A673 (cell line): ENCODE results near the gene OR5P2. TPM values are rescaled to one million over a fixed set of nuclear protein-coding genes. Genes with fewer than 3 reads are reported as not detected.
"Not testable (repeated sequence)": the region's sequence is repeated elsewhere in the genome, so short reads cannot be mapped to it uniquely, and the experiment has no call there.

Experiments used
- BruUV-seq: library from RNA; stranded (reverse); fragments of 400-500 nt; replicated peaks from 2 replicates; lab custom pipeline; 2021; lab: Mats Ljungman, UMichigan
- CTCF ChIA-PET: fragments of 300-600 bp; sonication (Branson Sonifier 250); formaldehyde crosslinking; loops from one replicate; lab custom pipeline; 2022; ENCODE audit warnings: antibody characterized with exemption; lab: Charles Lee
- POLR2A ChIA-PET: fragments of 300-600 bp; sonication (Branson Sonifier 250); formaldehyde crosslinking; loops from one replicate; lab custom pipeline; 2022; ENCODE audit warnings: antibody characterized with exemption; ENCODE audit not compliant: low non-redundant PET; lab: Charles Lee
- DNase-seq: peaks from one replicate; pipeline ENCODE4 v3.0.0-alpha.2; 2015; ENCODE audit warnings: low spot score
- H3K27ac ChIP-seq: fragments of 200-600 bp; sonication (generic); 2 replicates; pipeline ENCODE4 v1.5.1; 2016; ENCODE audit warnings: mixed run types, low read depth, mild to moderate bottlenecking, mixed read lengths, antibody characterized with exemption, low read length; ENCODE audit not compliant: poor library complexity, severe bottlenecking
- H3K27me3 ChIP-seq: fragments of 200-600 bp; sonication (generic); replicated peaks from 2 replicates; pipeline ENCODE4 v1.6.1; 2017; ENCODE audit warnings: mixed run types, low read depth, mild to moderate bottlenecking, mixed read lengths, antibody characterized with exemption, low read length; ENCODE audit not compliant: insufficient read depth, poor library complexity
- H3K36me3 ChIP-seq: fragments of 200-600 bp; sonication (generic); 2 replicates; pipeline ENCODE4 v1.6.1; 2016; ENCODE audit warnings: mixed run types, mild to moderate bottlenecking, mixed read lengths, antibody characterized with exemption, low read length; ENCODE audit not compliant: insufficient read depth, poor library complexity, severe bottlenecking
- H3K4me1 ChIP-seq: fragments of 200-600 bp; sonication (generic); 2 replicates; pipeline ENCODE4 v1.6.1; 2017; ENCODE audit warnings: mixed run types, mild to moderate bottlenecking, mixed read lengths, antibody characterized with exemption, low read length; ENCODE audit not compliant: insufficient read depth, poor library complexity, severe bottlenecking
- H3K4me3 ChIP-seq: fragments of 200-600 bp; sonication (generic); 2 replicates; pipeline ENCODE4 v1.5.1; 2016; ENCODE audit warnings: low read depth, mixed run types, mild to moderate bottlenecking, mixed read lengths, low read length; ENCODE audit not compliant: poor library complexity, severe bottlenecking
- H3K9me3 ChIP-seq: fragments of 200-600 bp; sonication (generic); 2 replicates; pipeline ENCODE4 v1.6.1; 2016; ENCODE audit warnings: mixed run types, low read depth, mild to moderate bottlenecking, mixed read lengths, antibody characterized with exemption, low read length; ENCODE audit not compliant: poor library complexity, severe bottlenecking
- EZH2 ChIP-seq: fragments of 200-600 bp; sonication (generic); IDR thresholded peaks from 2 replicates; pipeline ENCODE4 v1.6.1; 2017; ENCODE audit warnings: borderline replicate concordance, low read depth, mild to moderate bottlenecking, mixed read lengths, antibody characterized with exemption, low read length; ENCODE audit not compliant: poor library complexity, severe bottlenecking
- intact Hi-C: fragments of 100-400 bp; cut with micrococcal nuclease; formaldehyde crosslinking; loops from one replicate; pipeline ENCODE4 v1.10.0; 2022; ENCODE audit not compliant: unreplicated experiment
- total RNA-seq: library from RNA; stranded (reverse); gene quantifications from 2 replicates; pipeline ENCODE4 v1.2.3, GENCODE V29; 2021
- TF ChIP-seq, protein P1 (sequence below): fragments of 300-800, 200-600 bp; sonication (generic); conservative IDR thresholded peaks from 2 replicates; pipeline ENCODE4 v1.5.1; 2017; ENCODE audit warnings: low read depth, mild to moderate bottlenecking, antibody characterized with exemption, low read length, moderate library complexity, mixed read lengths

Gene OR5P2
- total RNA-seq, 1 experiment from 2014 or later = not detected

DNA sequence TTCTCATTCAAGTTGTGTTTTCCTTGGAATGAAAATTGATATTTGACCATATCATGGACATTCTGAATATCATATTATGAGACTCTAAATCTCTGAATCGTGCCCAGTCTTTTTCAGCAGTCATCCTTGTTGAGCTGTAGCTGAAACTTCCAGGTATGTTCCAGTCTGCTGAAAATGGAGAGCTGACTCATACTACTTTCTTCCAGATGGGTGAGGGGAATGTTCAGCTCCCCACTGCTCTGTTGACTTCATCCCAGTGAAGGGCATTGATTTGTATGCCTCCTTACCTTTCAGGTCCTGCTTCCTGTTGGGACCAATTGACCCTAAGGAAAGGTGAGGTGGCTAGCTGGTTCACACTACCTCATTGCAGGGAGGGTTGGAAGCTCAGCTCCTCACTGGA, 3.5 kb downstream of the OR5P2 start:
- H3K4me3 ChIP-seq = no peak overlapping the region
- CTCF ChIA-PET = no interaction called here
- no peaks in the 10 kb centered on the region for H3K36me3 ChIP-seq
- intact Hi-C loops = no loop called here
- H3K27ac ChIP-seq = no peak overlapping the region
- POLR2A ChIA-PET = no interaction called here
- no peaks in the 10 kb centered on the region for H3K27me3 ChIP-seq
- no peaks in the 10 kb centered on the region for H3K4me1 ChIP-seq
- TF ChIP-seq, protein P1, sequence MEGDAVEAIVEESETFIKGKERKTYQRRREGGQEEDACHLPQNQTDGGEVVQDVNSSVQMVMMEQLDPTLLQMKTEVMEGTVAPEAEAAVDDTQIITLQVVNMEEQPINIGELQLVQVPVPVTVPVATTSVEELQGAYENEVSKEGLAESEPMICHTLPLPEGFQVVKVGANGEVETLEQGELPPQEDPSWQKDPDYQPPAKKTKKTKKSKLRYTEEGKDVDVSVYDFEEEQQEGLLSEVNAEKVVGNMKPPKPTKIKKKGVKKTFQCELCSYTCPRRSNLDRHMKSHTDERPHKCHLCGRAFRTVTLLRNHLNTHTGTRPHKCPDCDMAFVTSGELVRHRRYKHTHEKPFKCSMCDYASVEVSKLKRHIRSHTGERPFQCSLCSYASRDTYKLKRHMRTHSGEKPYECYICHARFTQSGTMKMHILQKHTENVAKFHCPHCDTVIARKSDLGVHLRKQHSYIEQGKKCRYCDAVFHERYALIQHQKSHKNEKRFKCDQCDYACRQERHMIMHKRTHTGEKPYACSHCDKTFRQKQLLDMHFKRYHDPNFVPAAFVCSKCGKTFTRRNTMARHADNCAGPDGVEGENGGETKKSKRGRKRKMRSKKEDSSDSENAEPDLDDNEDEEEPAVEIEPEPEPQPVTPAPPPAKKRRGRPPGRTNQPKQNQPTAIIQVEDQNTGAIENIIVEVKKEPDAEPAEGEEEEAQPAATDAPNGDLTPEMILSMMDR = no peak
- no peak for TF ChIP-seq EZH2
- BruUV-seq = no TSS peak
- no peaks in the 10 kb centered on the region for H3K9me3 ChIP-seq
- DNase-seq = no peak

DNA sequence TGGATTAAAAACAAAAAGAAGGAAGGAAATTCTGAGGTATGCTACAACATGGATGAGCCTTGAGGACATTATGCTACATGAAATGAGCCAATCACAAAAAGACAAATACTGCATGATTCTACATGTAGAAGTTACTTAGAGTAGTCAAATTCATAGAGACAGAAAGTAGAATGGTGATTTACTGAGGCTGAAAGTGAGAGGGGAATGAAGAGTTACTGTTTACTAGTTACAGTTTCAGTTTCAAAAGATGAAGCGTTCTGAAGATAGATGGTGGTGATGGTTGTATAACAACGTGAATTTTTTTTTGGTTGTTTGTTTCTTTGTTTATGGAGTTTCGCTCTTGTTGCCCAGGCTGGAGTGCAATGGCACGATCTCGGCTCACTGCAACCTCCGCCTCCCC, 9.5 kb downstream of the OR5P2 start:
- intact Hi-C loops = no loop called here
- DNase-seq = no peak
- H3K9me3 ChIP-seq = no peaks in the 10 kb centered on the region
- H3K4me1 ChIP-seq = no peaks in the 10 kb centered on the region
- H3K4me3 ChIP-seq = no peak overlapping the region
- no peak overlapping the region for H3K27ac ChIP-seq
- ChIA-PET POLR2A (no interaction called here), CTCF (no interaction called here)
- no peaks in the 10 kb centered on the region for H3K27me3 ChIP-seq
- no TSS peak for BruUV-seq
- TF ChIP-seq, protein P1 = no peak
- TF ChIP-seq EZH2 = no peak
- no peaks in the 10 kb centered on the region for H3K36me3 ChIP-seq

DNA sequence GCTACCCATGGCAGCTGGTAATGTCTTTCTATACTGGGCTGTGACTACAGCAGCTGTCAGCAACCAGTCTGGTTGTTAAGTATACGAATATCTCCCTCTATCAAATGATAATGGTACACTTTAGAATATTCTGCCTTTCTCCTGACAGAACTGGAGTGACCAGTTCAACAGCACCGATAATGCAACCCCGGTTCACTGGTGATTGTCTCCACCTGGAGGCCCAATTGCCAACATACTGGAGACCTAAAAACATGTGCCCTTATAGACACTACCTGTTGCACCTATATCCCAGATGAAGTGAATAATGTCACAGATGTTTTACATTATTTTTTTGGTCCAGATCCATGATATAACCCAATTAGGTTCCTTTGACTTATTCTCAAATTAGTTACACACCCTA, 21.1 kb downstream of the OR5P2 start:
- H3K4me1 ChIP-seq = no peaks in the 10 kb centered on the region
- DNase-seq = no peak
- H3K4me3 ChIP-seq = no peak overlapping the region
- no peak overlapping the region for H3K27ac ChIP-seq
- ChIA-PET POLR2A (no interaction called here), CTCF (no interaction called here)
- no peaks in the 10 kb centered on the region for H3K9me3 ChIP-seq
- H3K36me3 ChIP-seq = no peaks in the 10 kb centered on the region
- no TSS peak for BruUV-seq
- TF ChIP-seq, protein P1 = no peak
- TF ChIP-seq EZH2 = no peak
- H3K27me3 ChIP-seq = no peaks in the 10 kb centered on the region
- intact Hi-C loops = no loop called here

DNA sequence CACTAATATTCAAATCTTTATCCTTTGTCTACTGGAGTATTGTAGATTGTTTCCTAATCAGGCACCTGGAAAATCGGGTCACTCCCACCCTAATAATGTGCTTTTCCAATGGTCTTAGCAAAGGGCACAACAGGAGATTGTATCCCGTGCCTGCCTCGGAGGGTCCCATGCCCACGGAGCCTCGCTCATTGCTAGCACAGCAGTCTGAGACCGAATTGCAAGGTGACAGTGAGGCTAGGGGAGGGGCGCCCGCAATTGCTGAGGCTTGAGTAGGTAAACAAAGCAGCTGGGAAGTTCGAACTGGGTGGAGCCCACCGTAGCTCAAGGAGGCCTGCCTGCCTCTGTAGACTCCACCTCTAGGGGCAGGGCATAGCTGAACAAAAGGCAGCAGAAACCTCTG, 32.4 kb downstream of the OR5P2 start:
- H3K9me3 ChIP-seq, H3K4me1 ChIP-seq, intact Hi-C loops, DNase-seq, POLR2A ChIA-PET, H3K4me3 ChIP-seq, H3K27me3 ChIP-seq, BruUV-seq, H3K36me3 ChIP-seq, H3K27ac ChIP-seq, CTCF ChIA-PET: not testable (repeated sequence)
